ENCODE measurements around the gene CST9. TPM values are rescaled to one million over a fixed set of nuclear protein-coding genes. Genes with fewer than 3 reads are reported as not detected.

The CST9 gene
- total and polyA plus RNA-seq, 2 of the 13 experiments (the other 11 are each of a cell fraction or from before 2014, with no cell fraction given) = 0.07 TPM; not detected in 1

DNA sequence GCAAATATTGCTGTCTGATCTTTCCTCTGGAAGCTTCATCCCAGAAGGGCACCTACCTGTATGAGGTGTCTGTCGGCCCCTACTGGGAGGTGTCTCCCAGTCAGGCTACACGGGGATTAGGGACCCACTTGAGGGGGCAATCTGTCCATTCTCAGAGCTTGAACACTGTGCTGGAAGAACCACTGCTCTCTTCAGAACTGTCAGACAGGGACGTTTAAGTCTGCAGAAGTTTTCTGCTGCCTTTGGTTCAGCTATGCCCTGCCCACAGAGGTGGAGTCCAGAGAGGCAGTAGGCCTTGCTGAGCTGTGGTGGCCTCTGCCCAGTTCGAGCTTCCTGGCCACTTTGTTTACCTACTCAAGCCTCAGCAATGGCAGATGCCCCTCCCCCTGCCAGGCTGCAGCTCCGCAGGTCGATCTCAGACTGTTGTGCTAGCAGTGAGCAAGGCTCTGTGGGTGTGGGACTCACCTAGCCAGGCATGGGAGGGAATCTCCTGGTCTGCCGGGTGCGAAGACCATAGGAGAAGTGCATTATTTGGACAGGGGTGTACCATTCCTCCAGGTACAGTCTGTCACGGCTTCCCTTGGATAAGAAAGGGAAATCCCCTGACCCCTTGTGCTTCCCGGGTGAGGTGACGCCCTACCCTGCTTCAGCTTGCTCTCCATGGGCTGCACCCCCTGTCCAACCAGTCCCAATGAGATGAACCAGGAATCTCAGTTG is 15.1 kb upstream of the CST9 start (continued):
- TF ChIP-seq PHF8 (CRISPR knock-in tag; IDR thresholded peaks at IDR 0.05) (0 out of 2 replicates have a peak, but pooled peaks have one; percentile 30), ZNF431 (CRISPR knock-in tag; IDR thresholded peaks at IDR 0.05; ENCODE audit: borderline replicate concordance, low read depth) (peak; percentile 49; the same call in 1 of the 2 replicates), ZNF296 (CRISPR knock-in tag; conservative IDR thresholded peaks at IDR 0.05) (peak; percentile 75; the same call in 1 of the 2 replicates), ZNF547 (CRISPR knock-in tag; IDR thresholded peaks at IDR 0.05) (peak; percentile 38), YY1 (IDR thresholded peaks at IDR 0.05; ENCODE audit: insufficient read depth, insufficient replicate concordance, low read depth, low read length) (peak; percentile 77), ZBTB38 (CRISPR knock-in tag; IDR thresholded peaks at IDR 0.05) (peak; percentile 40; the same call in 1 of the 2 replicates), ZNF761 (CRISPR knock-in tag; conservative IDR thresholded peaks at IDR 0.05) (peak; percentile 79; the same call in 1 of the 2 replicates), RERE (CRISPR knock-in tag; IDR thresholded peaks at IDR 0.05; ENCODE audit: low read depth) (peak; percentile 17; the same call in 1 of the 2 replicates), ZNF614 (CRISPR knock-in tag; IDR thresholded peaks at IDR 0.05; ENCODE audit: borderline replicate concordance) (peak; percentile 64; the same call in 1 of the 2 replicates), ZSCAN22 (CRISPR knock-in tag; IDR thresholded peaks at IDR 0.05) (0 out of 2 replicates have a peak, but pooled peaks have one; percentile 50), CBX5 (CRISPR knock-in tag; IDR thresholded peaks at IDR 0.05; ENCODE audit: borderline replicate concordance) (peak; percentile 38; the same call in 1 of the 2 replicates), CC2D1A (CRISPR knock-in tag; IDR thresholded peaks at IDR 0.05) (0 out of 2 replicates have a peak, but pooled peaks have one; percentile 37)
- TF ChIP-seq, protein P1, sequence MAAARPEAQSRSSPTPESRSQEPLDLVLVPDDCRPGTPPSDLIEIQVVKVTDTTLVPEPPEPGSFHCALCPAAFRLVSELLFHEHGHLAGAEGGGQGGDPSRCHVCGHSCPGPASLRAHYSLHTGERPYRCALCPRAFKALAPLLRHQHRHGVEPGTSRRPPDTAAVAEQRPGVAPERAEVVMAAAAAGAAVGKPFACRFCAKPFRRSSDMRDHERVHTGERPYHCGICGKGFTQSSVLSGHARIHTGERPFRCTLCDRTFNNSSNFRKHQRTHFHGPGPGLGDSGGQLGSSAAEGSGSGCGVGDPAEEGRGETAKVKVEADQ (CRISPR knock-in tag; IDR thresholded peaks at IDR 0.05; ENCODE audit: borderline replicate concordance) = peak; percentile 60; the same call in 1 of the 2 replicates
- TF ChIP-seq, protein P2, sequence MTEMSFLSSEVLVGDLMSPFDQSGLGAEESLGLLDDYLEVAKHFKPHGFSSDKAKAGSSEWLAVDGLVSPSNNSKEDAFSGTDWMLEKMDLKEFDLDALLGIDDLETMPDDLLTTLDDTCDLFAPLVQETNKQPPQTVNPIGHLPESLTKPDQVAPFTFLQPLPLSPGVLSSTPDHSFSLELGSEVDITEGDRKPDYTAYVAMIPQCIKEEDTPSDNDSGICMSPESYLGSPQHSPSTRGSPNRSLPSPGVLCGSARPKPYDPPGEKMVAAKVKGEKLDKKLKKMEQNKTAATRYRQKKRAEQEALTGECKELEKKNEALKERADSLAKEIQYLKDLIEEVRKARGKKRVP (CRISPR knock-in tag; IDR thresholded peaks at IDR 0.05) = 0 out of 4 replicates have a peak, but pooled peaks of 1 of the 2 experiments have one; percentile 7
- TF ChIP-seq, protein P3, sequence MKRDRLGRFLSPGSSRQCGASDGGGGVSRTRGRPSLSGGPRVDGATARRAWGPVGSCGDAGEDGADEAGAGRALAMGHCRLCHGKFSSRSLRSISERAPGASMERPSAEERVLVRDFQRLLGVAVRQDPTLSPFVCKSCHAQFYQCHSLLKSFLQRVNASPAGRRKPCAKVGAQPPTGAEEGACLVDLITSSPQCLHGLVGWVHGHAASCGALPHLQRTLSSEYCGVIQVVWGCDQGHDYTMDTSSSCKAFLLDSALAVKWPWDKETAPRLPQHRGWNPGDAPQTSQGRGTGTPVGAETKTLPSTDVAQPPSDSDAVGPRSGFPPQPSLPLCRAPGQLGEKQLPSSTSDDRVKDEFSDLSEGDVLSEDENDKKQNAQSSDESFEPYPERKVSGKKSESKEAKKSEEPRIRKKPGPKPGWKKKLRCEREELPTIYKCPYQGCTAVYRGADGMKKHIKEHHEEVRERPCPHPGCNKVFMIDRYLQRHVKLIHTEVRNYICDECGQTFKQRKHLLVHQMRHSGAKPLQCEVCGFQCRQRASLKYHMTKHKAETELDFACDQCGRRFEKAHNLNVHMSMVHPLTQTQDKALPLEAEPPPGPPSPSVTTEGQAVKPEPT (CRISPR knock-in tag; IDR thresholded peaks at IDR 0.05; ENCODE audit: low read depth) = 0 out of 2 replicates have a peak, but pooled peaks have one; percentile 49
- TF ChIP-seq, protein P4, sequence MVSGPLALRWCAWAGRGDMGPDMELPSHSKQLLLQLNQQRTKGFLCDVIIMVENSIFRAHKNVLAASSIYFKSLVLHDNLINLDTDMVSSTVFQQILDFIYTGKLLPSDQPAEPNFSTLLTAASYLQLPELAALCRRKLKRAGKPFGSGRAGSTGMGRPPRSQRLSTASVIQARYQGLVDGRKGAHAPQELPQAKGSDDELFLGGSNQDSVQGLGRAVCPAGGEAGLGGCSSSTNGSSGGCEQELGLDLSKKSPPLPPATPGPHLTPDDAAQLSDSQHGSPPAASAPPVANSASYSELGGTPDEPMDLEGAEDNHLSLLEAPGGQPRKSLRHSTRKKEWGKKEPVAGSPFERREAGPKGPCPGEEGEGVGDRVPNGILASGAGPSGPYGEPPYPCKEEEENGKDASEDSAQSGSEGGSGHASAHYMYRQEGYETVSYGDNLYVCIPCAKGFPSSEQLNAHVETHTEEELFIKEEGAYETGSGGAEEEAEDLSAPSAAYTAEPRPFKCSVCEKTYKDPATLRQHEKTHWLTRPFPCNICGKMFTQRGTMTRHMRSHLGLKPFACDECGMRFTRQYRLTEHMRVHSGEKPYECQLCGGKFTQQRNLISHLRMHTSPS (CRISPR knock-in tag; IDR thresholded peaks at IDR 0.05; ENCODE audit: low read depth) = peak; percentile 97

Measured in HepG2 (cell line).